Activated B cell treated with CpG ODN at 0.5 μM for 24 hours (primary cell): ENCODE results near the gene GRIK4. TPM values are rescaled to one million over a fixed set of nuclear protein-coding genes. Genes with fewer than 3 reads are reported as not detected.
"Not testable (repeated sequence)": the region's sequence is repeated elsewhere in the genome, so short reads cannot be mapped to it uniquely, and the experiment has no call there.

Experiments used
- ATAC-seq: fragments of 200-7000 bp; cut with Tn5 transposase; one replicate; pipeline ENCODE4 v1.10.0; 2021; ENCODE audit warnings: low read depth, mild to moderate bottlenecking, moderate library complexity
- CTCF ChIA-PET: fragments of 350-600 bp; sonication (Branson Sonifier 250); formaldehyde crosslinking; loops from one replicate; lab custom pipeline; 2021; ENCODE audit warnings: antibody characterized with exemption; lab: Charles Lee
- POLR2A ChIA-PET: fragments of 350-600 bp; sonication (Branson Sonifier 250); formaldehyde crosslinking; loops from one replicate; lab custom pipeline; 2021; ENCODE audit warnings: antibody characterized with exemption; lab: Charles Lee
- DNase-seq: peaks from one replicate; pipeline ENCODE4 v3.0.0; 2022
- H3K27ac Mint-ChIP-seq: one replicate; pipeline ENCODE4 v1.8.0; 2020; ENCODE audit warnings: mixed read lengths
- H3K27me3 Mint-ChIP-seq: one replicate; pipeline ENCODE4 v1.8.0; 2021; ENCODE audit warnings: mixed read lengths
- H3K36me3 Mint-ChIP-seq: one replicate; pipeline ENCODE4 v1.8.0; 2021; ENCODE audit warnings: low read depth, mixed read lengths
- H3K4me1 Mint-ChIP-seq: one replicate; pipeline ENCODE4 v1.8.0; 2021; ENCODE audit warnings: mixed read lengths
- H3K4me3 Mint-ChIP-seq: one replicate; pipeline ENCODE4 v1.8.0; 2020; ENCODE audit warnings: mild to moderate bottlenecking, mixed read lengths
- H3K9me3 Mint-ChIP-seq: one replicate; pipeline ENCODE4 v1.8.0; 2020; ENCODE audit warnings: mixed read lengths
- intact Hi-C: fragments of 100-400 bp; cut with micrococcal nuclease; formaldehyde crosslinking; loops from one replicate; pipeline ENCODE4 v1.15.1; 2024
- total RNA-seq: library from RNA; stranded (reverse); gene quantifications from 2 replicates; pipeline ENCODE4 v1.2.3, GENCODE V29; 2022
- TF ChIP-seq, protein P1 (sequence below): fragments of 200-600 bp; IDR thresholded peaks from one replicate; pipeline ENCODE4 v1.8.0; 2022; ENCODE audit warnings: antibody characterized with exemption, mild to moderate bottlenecking

Gene GRIK4
- total RNA-seq, 1 donor from 2014 or later, result not detected

GRCh38 chr11:120579611-120580031, 68.1 kb downstream of the GRIK4 start:
- Mint-ChIP-seq H3K9me3 (peaks cover 12% of the 10 kb centered on the region), H3K4me1 (no peaks in the 10 kb centered on the region), H3K27ac (no peak overlapping the region), H3K27me3 (peaks cover 25% of the 10 kb centered on the region), H3K36me3 (no peaks in the 10 kb centered on the region), H3K4me3 (no peak overlapping the region)
- intact Hi-C loops, result no loop called here
- ChIA-PET CTCF (no interaction called here), POLR2A (no interaction called here)
- DNase-seq (no peak), ATAC-seq (no peak)
- TF ChIP-seq, protein P1, sequence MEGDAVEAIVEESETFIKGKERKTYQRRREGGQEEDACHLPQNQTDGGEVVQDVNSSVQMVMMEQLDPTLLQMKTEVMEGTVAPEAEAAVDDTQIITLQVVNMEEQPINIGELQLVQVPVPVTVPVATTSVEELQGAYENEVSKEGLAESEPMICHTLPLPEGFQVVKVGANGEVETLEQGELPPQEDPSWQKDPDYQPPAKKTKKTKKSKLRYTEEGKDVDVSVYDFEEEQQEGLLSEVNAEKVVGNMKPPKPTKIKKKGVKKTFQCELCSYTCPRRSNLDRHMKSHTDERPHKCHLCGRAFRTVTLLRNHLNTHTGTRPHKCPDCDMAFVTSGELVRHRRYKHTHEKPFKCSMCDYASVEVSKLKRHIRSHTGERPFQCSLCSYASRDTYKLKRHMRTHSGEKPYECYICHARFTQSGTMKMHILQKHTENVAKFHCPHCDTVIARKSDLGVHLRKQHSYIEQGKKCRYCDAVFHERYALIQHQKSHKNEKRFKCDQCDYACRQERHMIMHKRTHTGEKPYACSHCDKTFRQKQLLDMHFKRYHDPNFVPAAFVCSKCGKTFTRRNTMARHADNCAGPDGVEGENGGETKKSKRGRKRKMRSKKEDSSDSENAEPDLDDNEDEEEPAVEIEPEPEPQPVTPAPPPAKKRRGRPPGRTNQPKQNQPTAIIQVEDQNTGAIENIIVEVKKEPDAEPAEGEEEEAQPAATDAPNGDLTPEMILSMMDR, result no peak

DNA sequence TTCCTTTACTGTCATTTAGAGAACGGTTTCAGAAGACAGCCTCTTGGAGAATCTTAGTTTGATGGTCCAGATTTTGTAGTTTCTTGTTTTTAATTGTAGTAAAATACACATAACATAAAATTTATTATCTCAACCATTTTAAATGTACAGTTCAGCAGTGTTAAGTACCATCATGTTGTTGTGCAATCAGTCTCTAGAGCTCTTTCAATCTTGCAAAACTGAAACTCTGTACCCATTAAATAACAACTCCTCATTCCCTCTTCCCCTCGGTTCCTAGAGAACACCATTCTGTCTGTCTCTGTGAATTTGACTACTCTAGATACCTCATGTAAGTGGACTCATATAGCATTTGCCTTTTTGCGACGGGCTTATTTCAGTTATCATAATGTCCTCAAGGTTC, 69.8 kb downstream of the GRIK4 start:
- Mint-ChIP-seq H3K4me1 (no peaks in the 10 kb centered on the region), H3K4me3 (no peak overlapping the region), H3K9me3 (peaks cover 12% of the 10 kb centered on the region), H3K36me3 (no peaks in the 10 kb centered on the region), H3K27me3 (peaks cover 33% of the 10 kb centered on the region), H3K27ac (no peak overlapping the region)
- CTCF ChIA-PET, result no interaction called here
- intact Hi-C loops, result no loop called here
- POLR2A ChIA-PET, result no interaction called here
- DNase-seq (no peak), ATAC-seq (no peak)
- TF ChIP-seq, protein P1, result no peak

GRCh38 chr11:120582535-120582934, 71.0 kb downstream of the GRIK4 start:
- POLR2A ChIA-PET, H3K4me3 Mint-ChIP-seq, ATAC-seq, intact Hi-C loops, H3K27ac Mint-ChIP-seq, CTCF ChIA-PET, H3K4me1 Mint-ChIP-seq, H3K36me3 Mint-ChIP-seq, DNase-seq: not testable (repeated sequence)
- H3K27me3 Mint-ChIP-seq, result peaks cover 35% of the 10 kb centered on the region
- H3K9me3 Mint-ChIP-seq, result peaks cover 12% of the 10 kb centered on the region

DNA sequence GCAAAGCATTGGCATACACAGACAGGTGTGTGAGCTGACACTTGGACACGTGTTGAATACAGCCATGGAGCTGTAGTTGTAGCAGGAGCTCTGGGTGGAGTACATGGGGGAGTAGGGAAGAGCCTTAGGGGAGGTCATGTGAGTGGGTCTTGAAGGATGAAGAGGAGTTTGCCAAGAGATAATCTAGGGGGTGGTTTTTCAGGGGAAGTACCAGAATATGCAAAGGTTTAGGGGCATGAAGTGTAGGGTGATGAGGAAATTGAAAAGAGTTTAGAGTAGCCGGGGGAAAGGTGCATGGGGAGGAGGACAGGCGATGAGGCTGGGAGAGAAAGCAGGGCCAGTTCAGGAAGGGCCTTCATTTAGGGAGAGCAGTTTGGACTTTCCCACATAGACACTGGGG, 74.5 kb downstream of the GRIK4 start:
- CTCF ChIA-PET, result no interaction called here
- Mint-ChIP-seq H3K4me3 (no peak overlapping the region), H3K9me3 (peaks cover 12% of the 10 kb centered on the region), H3K27me3 (peaks cover 27% of the 10 kb centered on the region), H3K27ac (no peak overlapping the region), H3K4me1 (no peaks in the 10 kb centered on the region), H3K36me3 (no peaks in the 10 kb centered on the region)
- ATAC-seq, result no peak
- TF ChIP-seq, protein P1, result no peak
- POLR2A ChIA-PET, result no interaction called here
- intact Hi-C loops, result no loop called here
- DNase-seq, result no peak

GRCh38 chr11:120586728-120587127, 75.2 kb downstream of the GRIK4 start:
- no peak for ATAC-seq
- TF ChIP-seq, protein P1, result no peak
- Mint-ChIP-seq H3K4me1 (no peaks in the 10 kb centered on the region), H3K27ac (no peak overlapping the region), H3K27me3 (peaks cover 27% of the 10 kb centered on the region), H3K36me3 (no peaks in the 10 kb centered on the region), H3K4me3 (no peak overlapping the region), H3K9me3 (peaks cover 12% of the 10 kb centered on the region)
- CTCF ChIA-PET, result no interaction called here
- no peak for DNase-seq
- intact Hi-C loops, result no loop called here
- POLR2A ChIA-PET, result no interaction called here

DNA sequence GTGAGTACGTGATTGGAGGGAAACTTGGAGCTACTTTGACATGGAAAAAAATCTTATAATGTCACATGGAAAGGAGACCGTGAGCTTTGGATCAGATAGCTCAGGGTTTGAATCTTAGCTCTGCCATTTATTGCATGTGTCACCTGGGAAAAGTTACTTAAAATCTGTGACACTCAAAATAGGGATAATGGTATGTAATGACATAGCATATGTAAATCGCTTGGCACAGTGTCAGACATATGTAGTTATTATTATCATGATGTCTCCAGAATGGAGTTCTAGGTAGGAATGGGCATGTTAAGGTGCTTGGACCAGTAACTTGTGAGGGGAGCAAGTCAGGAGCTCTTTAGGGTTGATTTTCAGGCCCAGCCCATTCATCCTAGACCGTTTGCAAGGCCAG, 75.8 kb downstream of the GRIK4 start:
- TF ChIP-seq, protein P1, result no peak
- ChIA-PET CTCF (no interaction called here), POLR2A (no interaction called here)
- Mint-ChIP-seq H3K27me3 (peaks cover 27% of the 10 kb centered on the region), H3K9me3 (peaks cover 12% of the 10 kb centered on the region), H3K27ac (no peak overlapping the region), H3K36me3 (no peaks in the 10 kb centered on the region), H3K4me1 (no peaks in the 10 kb centered on the region), H3K4me3 (no peak overlapping the region)
- ATAC-seq, result no peak
- DNase-seq, result no peak
- intact Hi-C loops, result no loop called here
